ENCODE results near the gene GABBR2.

The GABBR2 gene

DNA sequence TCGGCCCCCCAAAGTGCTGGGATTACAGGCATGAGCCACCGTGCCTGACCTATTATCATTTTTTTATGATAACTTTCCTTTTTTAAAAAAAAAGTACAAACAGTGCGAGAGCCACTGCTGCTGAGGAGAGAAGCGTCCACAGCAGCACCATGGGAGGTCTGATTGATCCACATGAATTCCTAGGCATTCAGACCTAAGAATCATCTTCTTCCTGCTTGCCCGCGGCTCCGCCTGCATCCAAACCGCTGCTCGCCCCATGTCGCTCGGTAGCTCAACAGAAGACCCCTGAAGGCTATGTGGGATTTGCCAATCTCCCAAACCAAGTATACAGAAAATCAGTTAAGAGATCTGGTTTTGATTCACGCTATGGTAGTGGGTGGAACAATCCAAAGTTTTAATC is 102.0 kb downstream of the GABBR2 start:
- Histone ChIP-seq H2BK5ac (ENCODE audit: low read depth, low read length, poor library complexity) (no peak overlapping the region), H2AFZ (ENCODE audit: insufficient read depth, low read length, poor library complexity) (no peak overlapping the region), H3K14ac (ENCODE audit: low read length) (no peak overlapping the region), H2BK12ac (ENCODE audit: low read length) (no peak overlapping the region), H3K79me2 (ENCODE audit: control insufficient read depth, insufficient read depth, low read length, poor library complexity) (no peaks in the 10 kb centered on the region), H4K8ac (ENCODE audit: low read depth, low read length) (no peak overlapping the region), H3K27ac (ENCODE audit: low read depth, low read length) (no peak overlapping the region), H3K9ac (ENCODE audit: low read length) (no peak overlapping the region), H3K9me3 (ENCODE audit: insufficient read depth, low read depth, low read length) (no peaks in the 10 kb centered on the region), H3K4me2 (ENCODE audit: low read length) (no peak overlapping the region), H4K12ac (ENCODE audit: low read depth, low read length) (no peak overlapping the region), H3K18ac (ENCODE audit: low read length) (no peak overlapping the region), H4K91ac (ENCODE audit: low read depth, low read length) (no peak overlapping the region), H3K36me3 (ENCODE audit: control insufficient read depth in 1 of 2, insufficient read depth in 2 of 2, low read length in 2 of 2) (no peaks in the 10 kb centered on the region), H3K27me3 (ENCODE audit: insufficient read depth, low read length) (no peaks in the 10 kb centered on the region), H3K4ac (ENCODE audit: low read depth, low read length) (no peak overlapping the region), H3K23ac (ENCODE audit: low read length) (no peak overlapping the region), H2BK120ac (ENCODE audit: insufficient read depth, low read length, poor library complexity) (no peak overlapping the region), H3K4me1 (ENCODE audit: control insufficient read depth in 1 of 2, insufficient read depth in 2 of 2, low read length in 2 of 2) (peaks cover 0 to 2% of the 10 kb centered on the region in 2 experiments), H3K4me3 (ENCODE audit: low read depth, low read length) (no peak overlapping the region), H2AK5ac (ENCODE audit: low read length) (no peak overlapping the region), H3K79me1 (ENCODE audit: low read length) (peaks cover 3% of the 10 kb centered on the region)
- no CpG with 5 or more reads among the region's 12 CpGs for WGBS (ENCODE audit: extremely low coverage, insufficient coverage, insufficient read length)
- no peak for DNase-seq

DNA sequence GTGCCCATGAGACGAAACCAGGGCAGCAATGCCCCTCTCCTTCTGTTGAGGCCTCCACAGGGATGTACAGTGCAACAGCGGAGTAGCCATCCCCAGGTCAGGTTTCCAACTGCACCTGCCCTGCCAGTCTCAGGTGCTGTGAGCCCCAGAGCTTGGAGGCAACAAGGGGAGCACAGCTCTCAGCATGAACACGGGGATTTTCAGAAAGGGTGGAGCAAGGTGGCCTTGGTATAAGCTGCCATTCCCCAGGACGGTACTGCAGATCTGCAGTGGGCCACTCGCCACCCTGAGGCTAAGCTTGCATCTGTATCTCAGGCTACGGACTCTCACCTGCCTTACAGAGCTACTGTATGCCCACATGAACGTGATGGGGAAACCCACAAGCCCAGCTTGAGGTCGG is 103.6 kb downstream of the GABBR2 start:
- H4K12ac ChIP-seq (ENCODE audit: low read depth, low read length): no peak overlapping the region
- H3K9me3 ChIP-seq (ENCODE audit: insufficient read depth, low read depth, low read length): no peaks in the 10 kb centered on the region
- no peak overlapping the region for H3K27ac ChIP-seq (ENCODE audit: low read depth, low read length)
- no peak overlapping the region for H3K4me2 ChIP-seq (ENCODE audit: low read length)
- H2AFZ ChIP-seq (ENCODE audit: insufficient read depth, low read length, poor library complexity): no peak overlapping the region
- no peak for DNase-seq
- H3K79me2 ChIP-seq (ENCODE audit: control insufficient read depth, insufficient read depth, low read length, poor library complexity): no peaks in the 10 kb centered on the region
- H3K14ac ChIP-seq (ENCODE audit: low read length): no peak overlapping the region
- H3K23ac ChIP-seq (ENCODE audit: low read length): no peak overlapping the region
- H2AK5ac ChIP-seq (ENCODE audit: low read length): no peak overlapping the region
- H2BK5ac ChIP-seq (ENCODE audit: low read depth, low read length, poor library complexity): no peak overlapping the region
- H2BK120ac ChIP-seq (ENCODE audit: insufficient read depth, low read length, poor library complexity): no peak overlapping the region
- H3K4ac ChIP-seq (ENCODE audit: low read depth, low read length): no peak overlapping the region
- H3K18ac ChIP-seq (ENCODE audit: low read length): no peak overlapping the region
- no peak overlapping the region for H4K91ac ChIP-seq (ENCODE audit: low read depth, low read length)
- H3K36me3 ChIP-seq (ENCODE audit: control insufficient read depth in 1 of 2, insufficient read depth in 2 of 2, low read length in 2 of 2): no peaks in the 10 kb centered on the region
- no peaks in the 10 kb centered on the region for H3K27me3 ChIP-seq (ENCODE audit: insufficient read depth, low read length)
- H4K8ac ChIP-seq (ENCODE audit: low read depth, low read length): no peak overlapping the region
- H3K79me1 ChIP-seq (ENCODE audit: low read length): peaks cover 3% of the 10 kb centered on the region
- H3K4me1 ChIP-seq (ENCODE audit: control insufficient read depth in 1 of 2, insufficient read depth in 2 of 2, low read length in 2 of 2): peaks cover 0 to 2% of the 10 kb centered on the region in 2 experiments
- no CpG with 5 or more reads among the region's 8 CpGs for WGBS (ENCODE audit: extremely low coverage, insufficient coverage, insufficient read length)
- H3K4me3 ChIP-seq (ENCODE audit: low read depth, low read length): no peak overlapping the region
- H2BK12ac ChIP-seq (ENCODE audit: low read length): no peak overlapping the region
- H3K9ac ChIP-seq (ENCODE audit: low read length): no peak overlapping the region

DNA sequence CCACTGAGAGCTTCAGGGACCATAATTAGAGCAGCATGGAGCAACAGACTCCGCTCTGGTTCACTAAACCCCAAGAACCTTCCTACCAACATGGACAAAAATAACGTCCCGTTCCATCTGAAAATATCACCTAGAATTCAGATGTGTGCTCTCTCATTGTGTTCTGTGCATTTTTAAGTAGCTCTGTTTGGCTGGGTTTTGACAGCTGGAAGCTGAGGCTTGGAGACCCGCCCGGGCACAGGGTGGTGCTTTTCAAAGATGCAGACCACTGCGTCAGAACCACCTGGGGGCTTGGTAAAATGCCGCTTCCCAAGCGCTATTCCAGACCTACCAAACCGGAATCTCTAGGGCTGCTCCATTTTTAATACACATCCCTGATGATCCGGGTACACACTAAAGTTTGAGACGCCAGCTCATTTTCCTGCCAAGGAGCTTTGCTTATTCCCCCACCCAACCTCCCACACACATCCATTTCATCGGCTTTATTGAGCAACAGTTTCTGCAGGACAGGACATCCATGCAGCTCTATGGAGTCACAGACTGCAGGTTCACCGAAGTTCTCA is 104.8 kb downstream of the GABBR2 start:
- H3K14ac ChIP-seq (ENCODE audit: low read length): no peak overlapping the region
- no peak overlapping the region for H4K8ac ChIP-seq (ENCODE audit: low read depth, low read length)
- H3K27me3 ChIP-seq (ENCODE audit: insufficient read depth, low read length): no peaks in the 10 kb centered on the region
- no peaks in the 10 kb centered on the region for H3K79me1 ChIP-seq (ENCODE audit: low read length)
- no peak overlapping the region for H2AK5ac ChIP-seq (ENCODE audit: low read length)
- no peak overlapping the region for H2AFZ ChIP-seq (ENCODE audit: insufficient read depth, low read length, poor library complexity)
- H4K12ac ChIP-seq (ENCODE audit: low read depth, low read length): no peak overlapping the region
- no peak overlapping the region for H3K18ac ChIP-seq (ENCODE audit: low read length)
- no peak overlapping the region for H3K4me3 ChIP-seq (ENCODE audit: low read depth, low read length)
- H2BK120ac ChIP-seq (ENCODE audit: insufficient read depth, low read length, poor library complexity): no peak overlapping the region
- H2BK12ac ChIP-seq (ENCODE audit: low read length): no peak overlapping the region
- H3K9me3 ChIP-seq (ENCODE audit: insufficient read depth, low read depth, low read length): no peaks in the 10 kb centered on the region
- no peak overlapping the region for H3K4ac ChIP-seq (ENCODE audit: low read depth, low read length)
- no peak for DNase-seq
- H3K27ac ChIP-seq (ENCODE audit: low read depth, low read length): no peak overlapping the region
- H3K4me1 ChIP-seq (ENCODE audit: control insufficient read depth in 1 of 2, insufficient read depth in 2 of 2, low read length in 2 of 2): no peaks in the 10 kb centered on the region
- no peak overlapping the region for H3K9ac ChIP-seq (ENCODE audit: low read length)
- no peak overlapping the region for H2BK5ac ChIP-seq (ENCODE audit: low read depth, low read length, poor library complexity)
- WGBS (ENCODE audit: extremely low coverage, insufficient coverage, insufficient read length): no CpG with 5 or more reads among the region's 13 CpGs
- H3K23ac ChIP-seq (ENCODE audit: low read length): no peak overlapping the region
- H3K36me3 ChIP-seq (ENCODE audit: control insufficient read depth in 1 of 2, insufficient read depth in 2 of 2, low read length in 2 of 2): no peaks in the 10 kb centered on the region
- H3K4me2 ChIP-seq (ENCODE audit: low read length): no peak overlapping the region
- no peaks in the 10 kb centered on the region for H3K79me2 ChIP-seq (ENCODE audit: control insufficient read depth, insufficient read depth, low read length, poor library complexity)
- H4K91ac ChIP-seq (ENCODE audit: low read depth, low read length): no peak overlapping the region

DNA sequence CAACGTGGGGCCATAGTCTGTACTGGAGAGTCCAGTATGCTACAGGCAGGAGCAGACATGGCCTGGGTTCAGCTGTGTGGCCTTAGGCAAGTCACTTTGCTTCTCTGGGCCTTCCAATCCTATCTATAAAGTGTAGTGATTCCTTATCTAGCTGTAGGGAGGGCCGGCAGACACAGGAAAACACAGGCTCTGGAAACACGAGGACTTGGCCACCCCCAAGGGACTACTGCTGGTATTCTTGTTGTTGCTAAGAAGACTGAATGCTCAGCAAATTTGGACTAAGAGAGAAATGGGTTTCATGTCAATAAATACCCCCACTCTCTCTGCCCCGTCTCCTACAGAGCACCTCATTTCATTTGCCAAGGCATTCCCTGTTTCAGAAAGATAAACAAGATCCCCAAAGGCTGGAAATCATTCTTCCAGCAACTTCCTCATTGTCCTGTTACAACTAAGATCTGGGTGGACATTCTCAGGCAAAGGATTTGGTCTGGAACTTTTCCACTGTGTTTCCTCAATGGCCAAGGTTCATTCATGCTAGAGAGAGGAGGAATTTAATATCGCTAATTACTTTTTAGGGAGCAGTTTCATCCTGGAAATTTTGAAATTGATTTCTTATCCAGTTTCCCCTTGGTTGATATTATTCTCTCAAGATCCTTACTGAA is 105.8 kb downstream of the GABBR2 start:
- H3K27ac ChIP-seq (ENCODE audit: low read depth, low read length): no peak overlapping the region
- no peak overlapping the region for H2BK12ac ChIP-seq (ENCODE audit: low read length)
- H2AFZ ChIP-seq (ENCODE audit: insufficient read depth, low read length, poor library complexity): no peak overlapping the region
- H2AK5ac ChIP-seq (ENCODE audit: low read length): no peak overlapping the region
- H4K8ac ChIP-seq (ENCODE audit: low read depth, low read length): no peak overlapping the region
- no peak overlapping the region for H3K14ac ChIP-seq (ENCODE audit: low read length)
- no peak overlapping the region for H2BK120ac ChIP-seq (ENCODE audit: insufficient read depth, low read length, poor library complexity)
- H3K9me3 ChIP-seq (ENCODE audit: insufficient read depth, low read depth, low read length): no peaks in the 10 kb centered on the region
- no peaks in the 10 kb centered on the region for H3K79me2 ChIP-seq (ENCODE audit: control insufficient read depth, insufficient read depth, low read length, poor library complexity)
- no peak overlapping the region for H2BK5ac ChIP-seq (ENCODE audit: low read depth, low read length, poor library complexity)
- H3K79me1 ChIP-seq (ENCODE audit: low read length): no peaks in the 10 kb centered on the region
- no peak for DNase-seq
- no peak overlapping the region for H3K4me2 ChIP-seq (ENCODE audit: low read length)
- no peak overlapping the region for H3K4me3 ChIP-seq (ENCODE audit: low read depth, low read length)
- no CpG with 5 or more reads among the region's 5 CpGs for WGBS (ENCODE audit: extremely low coverage, insufficient coverage, insufficient read length)
- H3K23ac ChIP-seq (ENCODE audit: low read length): no peak overlapping the region
- H3K18ac ChIP-seq (ENCODE audit: low read length): no peak overlapping the region
- no peaks in the 10 kb centered on the region for H3K27me3 ChIP-seq (ENCODE audit: insufficient read depth, low read length)
- no peaks in the 10 kb centered on the region for H3K4me1 ChIP-seq (ENCODE audit: control insufficient read depth in 1 of 2, insufficient read depth in 2 of 2, low read length in 2 of 2)
- no peaks in the 10 kb centered on the region for H3K36me3 ChIP-seq (ENCODE audit: control insufficient read depth in 1 of 2, insufficient read depth in 2 of 2, low read length in 2 of 2)
- no peak overlapping the region for H3K9ac ChIP-seq (ENCODE audit: low read length)
- no peak overlapping the region for H3K4ac ChIP-seq (ENCODE audit: low read depth, low read length)
- H4K91ac ChIP-seq (ENCODE audit: low read depth, low read length): no peak overlapping the region
- H4K12ac ChIP-seq (ENCODE audit: low read depth, low read length): no peak overlapping the region

Data from trophoblast cell (in vitro differentiated cells and primary cell).